ENCODE data around the gene R3HDM2.
A peak's percentile ranks its signal among the peaks of the same experiment; 100 is the strongest.

Gene R3HDM2

GRCh38 chr12:57237932-57238853, 192.7 kb downstream of the R3HDM2 start:
- peak; percentile 64 for DNase-seq

GRCh38 chr12:57237596-57237931, 193.3 kb downstream of the R3HDM2 start:
- no peak for DNase-seq

- DNase-seq, result peak; percentile 54
Measured at GRCh38 chr12:57236925-57237595, 193.8 kb downstream of the R3HDM2 start.

- DNase-seq, result peak; percentile 70
Measured at GRCh38 chr12:57236201-57236924, 194.5 kb downstream of the R3HDM2 start.

- DNase-seq, result peak; percentile 25
Measured at GRCh38 chr12:57235728-57236131, 195.1 kb downstream of the R3HDM2 start.

- DNase-seq, result peak; percentile 52
Measured at GRCh38 chr12:57235017-57235727, 195.7 kb downstream of the R3HDM2 start.

- DNase-seq, result peak; percentile 35
Measured at GRCh38 chr12:57234571-57235016, 196.2 kb downstream of the R3HDM2 start.

GRCh38 chr12:57234233-57234570, 196.6 kb downstream of the R3HDM2 start:
- DNase-seq, result no peak

GRCh38 chr12:57233357-57234232, 197.2 kb downstream of the R3HDM2 start:
- no peak for DNase-seq

- no peak for DNase-seq
Measured at GRCh38 chr12:57232156-57232756, 198.6 kb downstream of the R3HDM2 start.

GRCh38 chr12:57231276-57232021, 199.4 kb downstream of the R3HDM2 start:
- no peak for DNase-seq

GRCh38 chr12:57230381-57231155, 200.3 kb downstream of the R3HDM2 start:
- DNase-seq, result no peak

- peak; percentile 98 for DNase-seq
Measured at GRCh38 chr12:57229634-57230380, 201.0 kb downstream of the R3HDM2 start, which contains the start of gene SHMT2. TSS of gene SHMT2 (plus strand) at chr12:57229711. CDS start at chr12:57229779, 68 bp downstream.

GRCh38 chr12:57229046-57229633, 201.7 kb downstream of the R3HDM2 start:
- no peak for DNase-seq

- peak; percentile 18 for DNase-seq
Measured at GRCh38 chr12:57227315-57228115, 203.3 kb downstream of the R3HDM2 start.

- DNase-seq, result peak; percentile 54
Measured at GRCh38 chr12:57226588-57227314, 204.1 kb downstream of the R3HDM2 start.

GRCh38 chr12:57225680-57226210, 205.1 kb downstream of the R3HDM2 start:
- no peak for DNase-seq
